ENCODE results near the gene TPM2.
A peak's percentile ranks its signal among the peaks of the same experiment; 100 is the strongest.
"Not testable (repeated sequence)": the region's sequence is repeated elsewhere in the genome, so short reads cannot be mapped to it uniquely, and the experiment has no call there.

Gene TPM2

DNA sequence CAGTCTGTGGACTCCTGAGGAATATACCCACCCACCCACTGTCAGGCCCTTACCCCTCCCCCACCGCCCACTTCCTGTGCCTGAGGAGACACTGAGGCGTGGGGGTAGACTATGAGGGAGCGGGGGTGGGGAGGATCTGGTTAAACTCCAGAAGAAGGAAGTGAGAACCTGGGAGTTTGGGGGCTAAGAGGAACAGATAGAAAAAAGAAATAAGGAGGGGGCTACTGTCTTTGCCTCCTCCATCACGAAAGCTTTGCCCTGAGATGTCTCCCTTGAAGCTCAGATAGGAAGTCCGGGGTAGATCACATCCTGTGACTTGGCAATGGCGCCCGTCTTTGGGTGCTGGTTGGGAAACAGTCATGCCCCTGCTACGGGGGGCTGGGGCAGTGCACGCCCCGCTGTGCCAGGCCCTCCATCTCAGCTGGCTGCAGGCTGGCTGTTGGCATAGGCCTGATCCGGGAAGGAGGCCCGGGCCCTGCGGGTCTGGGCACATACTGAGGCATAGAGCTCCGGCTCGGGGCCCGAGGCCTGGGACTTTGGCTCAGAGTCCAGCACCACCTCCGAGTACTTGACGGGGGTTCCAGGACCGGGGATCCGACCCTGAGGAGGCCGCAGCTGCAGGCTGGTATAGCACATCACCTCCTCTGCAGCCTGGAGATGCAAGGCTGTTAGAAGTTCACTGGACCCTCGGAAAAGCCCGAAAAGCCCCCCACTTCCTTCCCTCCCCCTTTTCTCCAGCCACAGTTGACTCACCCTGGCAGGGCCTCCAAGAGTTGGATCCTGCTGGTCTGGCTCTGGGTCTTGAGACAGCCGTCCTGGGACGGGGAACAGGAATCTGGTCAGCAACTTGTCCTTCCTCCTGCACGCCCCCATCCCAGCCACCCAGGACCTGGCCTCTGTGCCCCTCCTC is 40.0 kb downstream of the TPM2 start:
- DNase-seq (ENCODE audit: low read depth, low spot score): no peak
- TF ChIP-seq, protein P1, sequence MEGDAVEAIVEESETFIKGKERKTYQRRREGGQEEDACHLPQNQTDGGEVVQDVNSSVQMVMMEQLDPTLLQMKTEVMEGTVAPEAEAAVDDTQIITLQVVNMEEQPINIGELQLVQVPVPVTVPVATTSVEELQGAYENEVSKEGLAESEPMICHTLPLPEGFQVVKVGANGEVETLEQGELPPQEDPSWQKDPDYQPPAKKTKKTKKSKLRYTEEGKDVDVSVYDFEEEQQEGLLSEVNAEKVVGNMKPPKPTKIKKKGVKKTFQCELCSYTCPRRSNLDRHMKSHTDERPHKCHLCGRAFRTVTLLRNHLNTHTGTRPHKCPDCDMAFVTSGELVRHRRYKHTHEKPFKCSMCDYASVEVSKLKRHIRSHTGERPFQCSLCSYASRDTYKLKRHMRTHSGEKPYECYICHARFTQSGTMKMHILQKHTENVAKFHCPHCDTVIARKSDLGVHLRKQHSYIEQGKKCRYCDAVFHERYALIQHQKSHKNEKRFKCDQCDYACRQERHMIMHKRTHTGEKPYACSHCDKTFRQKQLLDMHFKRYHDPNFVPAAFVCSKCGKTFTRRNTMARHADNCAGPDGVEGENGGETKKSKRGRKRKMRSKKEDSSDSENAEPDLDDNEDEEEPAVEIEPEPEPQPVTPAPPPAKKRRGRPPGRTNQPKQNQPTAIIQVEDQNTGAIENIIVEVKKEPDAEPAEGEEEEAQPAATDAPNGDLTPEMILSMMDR (IDR thresholded peaks at IDR 0.05; ENCODE audit: insufficient read depth, low read length, missing control alignments): no peak
- CTCF ChIA-PET: interaction anchor here (1.4 to 8.3 kb wide), 2 partner anchors 11 to 40 kb away, joined by 4 to 148 read pairs; partner anchors contain the start of genes ARHGEF39, CCDC107 and RMRP
- POLR2A ChIA-PET: no interaction called here
- H3K4me3 ChIP-seq (ENCODE audit: low read depth, low read length): no peak overlapping the region

DNA sequence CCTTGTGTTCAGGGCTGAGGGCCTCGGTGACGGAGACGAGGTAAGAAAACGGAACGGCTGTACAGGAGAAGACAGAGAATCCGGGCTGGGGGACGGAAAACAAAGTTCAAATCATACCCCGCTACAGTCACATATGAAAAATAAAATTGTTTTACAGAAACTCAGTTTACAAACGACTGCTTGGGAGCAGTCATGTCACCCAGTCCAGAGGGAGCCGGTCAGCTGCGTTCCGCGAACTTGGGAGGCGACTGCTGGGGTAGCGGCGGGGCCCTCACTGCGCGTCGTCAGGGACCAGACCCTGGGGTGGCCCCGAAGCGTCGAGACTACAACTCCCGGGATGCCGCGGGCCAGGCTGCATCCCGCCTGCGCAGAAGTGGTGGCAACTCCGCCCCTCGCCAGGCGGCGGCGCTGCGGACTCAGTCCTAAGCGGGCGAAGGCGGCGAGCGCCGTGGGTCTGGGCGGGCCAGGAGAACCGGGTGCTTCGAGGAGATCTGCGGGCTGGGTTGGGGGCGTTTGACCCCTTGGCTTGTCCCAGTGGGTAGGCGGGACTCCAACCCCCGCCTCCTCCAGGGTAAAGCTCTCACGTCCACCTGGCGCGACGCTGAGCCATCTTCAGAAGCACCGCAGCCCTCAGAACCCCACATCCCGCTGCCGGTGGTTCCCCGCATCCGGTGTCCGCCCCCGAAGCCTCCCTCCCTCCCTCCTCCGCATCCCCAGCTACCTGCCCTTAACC is 43.0 kb downstream of the TPM2 start:
- POLR2A ChIA-PET: interaction anchor here (0.9 to 1.6 kb wide), 2 partner anchors 11 to 41 kb away, joined by 4 to 7 read pairs; partner anchors contain the start of genes CCDC107 and RMRP
- DNase-seq (ENCODE audit: low read depth, low spot score): no peak
- TF ChIP-seq, protein P1 (IDR thresholded peaks at IDR 0.05; ENCODE audit: insufficient read depth, low read length, missing control alignments): peak; percentile 99
- H3K4me3 ChIP-seq (ENCODE audit: low read depth, low read length): peak overlapping the region; percentile 74
- CTCF ChIA-PET: interaction anchor here (0.6 to 8.3 kb wide), 44 partner anchors 8 to 569 kb away, joined by 3 to 148 read pairs (median 4); partner anchors contain the start of genes ARHGEF39, CCDC107, GBA2 and PIGO

DNA sequence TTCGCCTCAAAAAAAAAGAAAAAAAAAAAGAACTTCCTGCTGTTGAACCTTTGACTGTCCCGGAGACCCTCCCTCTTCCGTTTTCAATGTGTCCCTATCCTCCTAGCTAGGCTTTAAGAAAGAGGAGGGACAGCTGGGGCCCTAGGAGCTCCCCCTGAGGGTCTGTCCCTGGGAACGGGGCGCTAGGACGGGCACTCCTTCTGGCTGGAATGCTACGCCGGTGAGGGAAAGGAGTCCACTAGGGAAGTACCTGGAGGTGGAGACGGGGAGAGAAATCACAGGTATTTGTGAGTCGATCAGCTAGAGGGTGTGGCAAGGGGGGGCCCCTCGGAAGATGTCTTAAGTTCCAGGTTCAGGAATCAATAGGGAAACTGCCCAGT is 43.6 kb downstream of the TPM2 start:
- POLR2A ChIA-PET: interaction anchor here (1.6 kb wide), 1 partner anchor 11 kb away, joined by 7 read pairs; the partner anchor contains the start of genes CCDC107 and RMRP
- DNase-seq (ENCODE audit: low read depth, low spot score): no peak
- H3K4me3 ChIP-seq (ENCODE audit: low read depth, low read length): peak overlapping the region; percentile 74
- TF ChIP-seq, protein P1 (IDR thresholded peaks at IDR 0.05; ENCODE audit: insufficient read depth, low read length, missing control alignments): peak; percentile 46
- CTCF ChIA-PET: interaction anchor here (0.6 to 8.3 kb wide), 23 partner anchors 10 to 568 kb away, joined by 3 to 148 read pairs (median 5); partner anchors contain the start of genes ARHGEF39, CCDC107 and RMRP

DNA sequence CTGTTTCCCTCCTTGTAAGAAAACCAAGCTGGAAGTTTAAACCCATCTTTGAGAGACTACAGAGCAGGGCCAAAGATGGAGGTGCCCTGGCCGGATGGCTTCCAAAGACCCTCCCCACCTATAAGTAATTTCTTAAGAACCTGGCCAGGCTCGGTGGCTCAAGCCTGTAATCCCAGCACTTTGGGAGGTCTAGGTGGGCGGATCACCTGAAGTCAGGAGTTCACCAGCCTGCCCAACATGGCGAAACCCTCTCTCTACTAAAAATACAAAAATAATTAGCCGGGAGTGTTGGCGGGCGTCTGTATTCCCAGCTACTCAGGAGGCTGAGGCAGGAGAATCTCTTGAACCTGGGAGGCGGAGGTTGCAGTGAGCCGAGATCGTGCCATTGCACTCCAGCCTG is 44.0 kb downstream of the TPM2 start:
- CTCF ChIA-PET: interaction anchor here (0.6 to 8.3 kb wide), 17 partner anchors 9 to 256 kb away, joined by 3 to 148 read pairs (median 6); partner anchors contain the start of genes ARHGEF39, CCDC107 and RMRP
- H3K4me3 ChIP-seq (ENCODE audit: low read depth, low read length): peak overlapping the region; percentile 74
- POLR2A ChIA-PET: interaction anchor here (1.3 to 1.6 kb wide), 2 partner anchors 12 to 82 kb away, joined by 6 to 7 read pairs; partner anchors contain the start of genes CCDC107 and RMRP

DNA sequence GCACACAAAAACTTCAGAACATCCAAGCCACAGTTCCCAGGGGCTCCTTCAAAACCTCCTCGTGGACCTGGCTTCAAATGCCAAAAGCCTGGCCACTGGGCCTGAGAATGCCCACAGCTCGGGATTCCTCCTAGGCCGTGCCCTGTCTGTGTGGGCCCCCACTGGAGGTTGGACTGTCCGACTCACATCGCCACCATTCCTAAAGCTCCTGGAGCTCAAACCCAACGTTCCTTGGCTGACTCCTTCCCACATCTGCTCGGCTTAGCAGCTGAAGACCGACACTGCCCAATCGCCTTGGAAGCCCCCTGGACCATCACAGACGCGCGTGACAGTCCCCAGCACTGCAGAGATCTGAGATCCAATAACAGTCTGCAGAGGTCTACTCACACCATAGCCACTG is 46.7 kb downstream of the TPM2 start:
- TF ChIP-seq, protein P1 (IDR thresholded peaks at IDR 0.05; ENCODE audit: insufficient read depth, low read length, missing control alignments): no peak
- no peak for DNase-seq (ENCODE audit: low read depth, low spot score)
- ChIA-PET CTCF (interaction anchor here (0.9 to 8.3 kb wide), 2 partner anchors 17 to 39 kb away, joined by 4 to 148 read pairs; partner anchors contain the start of genes ARHGEF39, CCDC107 and RMRP), POLR2A (no interaction called here)
- H3K4me3 ChIP-seq (ENCODE audit: low read depth, low read length): no peak overlapping the region

More for the DNA sequence above, 44.0 kb downstream of the TPM2 start:
- DNase-seq (ENCODE audit: low read depth, low spot score): not testable (repeated sequence)

DNA sequence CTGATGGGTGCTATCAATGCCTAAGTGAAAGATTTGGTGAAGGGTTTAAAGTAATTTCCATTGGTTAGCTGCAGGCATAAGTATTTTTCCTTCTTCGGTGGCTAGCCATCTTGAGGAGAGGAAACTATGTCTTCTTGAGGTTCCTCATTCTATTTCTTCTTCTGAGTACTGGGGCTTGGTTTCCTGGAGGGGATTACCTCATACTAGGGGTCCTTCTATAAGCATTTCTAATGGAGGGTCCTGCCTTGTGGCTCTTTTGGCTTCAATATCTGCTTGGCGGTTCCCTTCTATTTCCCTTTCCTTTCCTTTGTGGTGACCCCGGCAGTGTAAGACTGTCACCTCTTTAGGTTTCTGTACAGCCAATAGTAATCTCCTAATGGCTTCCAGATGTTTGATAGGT is 48.2 kb downstream of the TPM2 start:
- CTCF ChIA-PET; POLR2A ChIA-PET; DNase-seq (ENCODE audit: low read depth, low spot score); H3K4me3 ChIP-seq (ENCODE audit: low read depth, low read length): not testable (repeated sequence)

DNA sequence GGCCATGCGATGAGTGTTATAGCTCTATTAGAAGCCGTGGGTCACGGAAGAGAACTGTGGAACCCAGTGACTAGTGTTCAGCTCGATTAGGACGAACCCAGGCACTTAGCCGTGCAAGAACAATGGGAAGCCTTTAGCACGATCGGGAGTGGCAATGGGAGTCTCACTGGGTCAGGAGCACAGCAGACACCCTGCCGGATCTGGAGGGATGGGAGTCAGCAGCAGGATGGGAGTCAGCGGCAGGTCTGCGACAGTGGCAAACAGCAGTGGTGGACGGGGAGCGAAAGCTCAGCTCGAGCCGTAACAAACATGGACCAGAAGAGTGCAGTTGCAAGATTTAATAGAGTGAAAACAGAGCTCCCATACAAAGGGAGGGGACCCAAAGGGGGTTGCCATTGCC is 49.3 kb downstream of the TPM2 start:
- DNase-seq (ENCODE audit: low read depth, low spot score); H3K4me3 ChIP-seq (ENCODE audit: low read depth, low read length): not testable (repeated sequence)
- CTCF ChIA-PET: interaction anchor here (1.5 kb wide), 1 partner anchor 37 kb away, joined by 4 read pairs; no protein-coding TSS in a partner anchor
- POLR2A ChIA-PET: interaction anchor here (1.2 kb wide), 1 partner anchor 40 kb away, joined by 3 read pairs; no protein-coding TSS in a partner anchor
